HEK293 (cell line): ENCODE data around the gene ARHGAP15.

Source experiments
- CTCF ChIP-seq: fragments of 450-650 bp; formaldehyde crosslinking; IDR thresholded peaks from 2 replicates; pipeline ENCODE4 v1.5.1; 2016; ENCODE audit warnings: missing biosample characterization, missing genetic modification characterization
- GLI2 ChIP-seq: fragments of 450-650 bp; formaldehyde crosslinking; IDR thresholded peaks from 2 replicates; pipeline ENCODE4; 2017; ENCODE audit warnings: missing biosample characterization, missing genetic modification characterization, low read depth, borderline replicate concordance

- no peak for TF ChIP-seq CTCF (tag by site-specific recombination)
- TF ChIP-seq GLI2 (tag by site-specific recombination): no peak
These were observed 326.1 kb downstream of the ARHGAP15 start for GRCh38 chr2:143455317-143455716.
